Measurements from ENCODE around the gene ZFYVE21.

Gene ZFYVE21

GRCh38 chr14:103692159-103692558 lies 23.5 kb upstream of the ZFYVE21 start:
- no peak overlapping the region for H3K4me3 ChIP-seq (replicated peaks; ENCODE audit: low read depth, low read length)
- TF ChIP-seq CTCF (IDR thresholded peaks at IDR 0.05; ENCODE audit: low read depth, low read length, missing control alignments): no peak
- no peak for DNase-seq (ENCODE audit: extremely low read depth, low read depth)

GRCh38 chr14:103692871-103693270 lies 22.7 kb upstream of the ZFYVE21 start:
- no peak overlapping the region for H3K4me3 ChIP-seq (replicated peaks; ENCODE audit: low read depth, low read length)
- no peak for DNase-seq (ENCODE audit: extremely low read depth, low read depth)

GRCh38 chr14:103693515-103693914 lies 22.1 kb upstream of the ZFYVE21 start:
- TF ChIP-seq CTCF (IDR thresholded peaks at IDR 0.05; ENCODE audit: low read depth, low read length, missing control alignments): no peak
- no peak overlapping the region for H3K4me3 ChIP-seq (replicated peaks; ENCODE audit: low read depth, low read length)
- no peak for DNase-seq (ENCODE audit: extremely low read depth, low read depth)

More at GRCh38 chr14:103692871-103693270, 22.7 kb upstream of the ZFYVE21 start:
- no peak for TF ChIP-seq CTCF (IDR thresholded peaks at IDR 0.05; ENCODE audit: low read depth, low read length, missing control alignments)

- DNase-seq (ENCODE audit: extremely low read depth, low read depth): no peak
- H3K4me3 ChIP-seq (replicated peaks; ENCODE audit: low read depth, low read length): no peak overlapping the region
- TF ChIP-seq CTCF (IDR thresholded peaks at IDR 0.05; ENCODE audit: low read depth, low read length, missing control alignments): no peak
Observed at GRCh38 chr14:103694572-103695026, 21.0 kb upstream of the ZFYVE21 start.

GRCh38 chr14:103695296-103696069 lies 20.1 kb upstream of the ZFYVE21 start:
- no peak for DNase-seq (ENCODE audit: extremely low read depth, low read depth)
- TF ChIP-seq CTCF (IDR thresholded peaks at IDR 0.05; ENCODE audit: low read depth, low read length, missing control alignments): no peak
- no peak overlapping the region for H3K4me3 ChIP-seq (replicated peaks; ENCODE audit: low read depth, low read length)

GRCh38 chr14:103696070-103696402 lies 19.6 kb upstream of the ZFYVE21 start:
- no peak for TF ChIP-seq CTCF (IDR thresholded peaks at IDR 0.05; ENCODE audit: low read depth, low read length, missing control alignments)
- DNase-seq (ENCODE audit: extremely low read depth, low read depth): no peak
- no peak overlapping the region for H3K4me3 ChIP-seq (replicated peaks; ENCODE audit: low read depth, low read length)
